Measurements from ENCODE around the gene GATB. TPM values are rescaled to one million over a fixed set of nuclear protein-coding genes. Genes with fewer than 3 reads are reported as not detected.

Gene GATB
- total RNA-seq, 1 donor from 2014 or later = 11.1 TPM

DNA sequence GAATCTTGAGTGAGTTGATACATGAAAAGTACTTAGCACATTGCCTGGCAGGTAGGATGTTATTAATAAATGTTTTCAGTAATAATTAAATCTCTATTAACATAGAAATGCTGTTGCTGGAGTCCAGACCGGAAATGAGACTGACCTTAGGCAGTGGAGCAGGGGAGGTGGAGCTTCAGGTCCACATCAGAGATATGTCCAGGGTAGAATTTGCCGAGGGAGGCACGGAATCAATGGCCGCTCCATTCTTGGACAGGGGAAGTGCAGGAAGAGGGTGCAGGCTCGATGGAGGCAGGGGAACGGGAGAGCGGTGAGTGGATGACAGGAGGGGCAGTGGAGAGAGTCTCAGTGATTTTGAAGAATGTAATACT is 107.3 kb downstream of the GATB start:
- no peak for DNase-seq (ENCODE audit: low read depth)
- Histone ChIP-seq H3K36me3 (ENCODE audit: control insufficient read depth, insufficient read depth, low read length) (peaks cover 16% of the 10 kb centered on the region), H3K27me3 (ENCODE audit: control insufficient read depth, insufficient read depth, low read length) (no peaks in the 10 kb centered on the region), H3K4me3 (ENCODE audit: low read depth, low read length) (no peak overlapping the region)
- TF ChIP-seq, protein P1, sequence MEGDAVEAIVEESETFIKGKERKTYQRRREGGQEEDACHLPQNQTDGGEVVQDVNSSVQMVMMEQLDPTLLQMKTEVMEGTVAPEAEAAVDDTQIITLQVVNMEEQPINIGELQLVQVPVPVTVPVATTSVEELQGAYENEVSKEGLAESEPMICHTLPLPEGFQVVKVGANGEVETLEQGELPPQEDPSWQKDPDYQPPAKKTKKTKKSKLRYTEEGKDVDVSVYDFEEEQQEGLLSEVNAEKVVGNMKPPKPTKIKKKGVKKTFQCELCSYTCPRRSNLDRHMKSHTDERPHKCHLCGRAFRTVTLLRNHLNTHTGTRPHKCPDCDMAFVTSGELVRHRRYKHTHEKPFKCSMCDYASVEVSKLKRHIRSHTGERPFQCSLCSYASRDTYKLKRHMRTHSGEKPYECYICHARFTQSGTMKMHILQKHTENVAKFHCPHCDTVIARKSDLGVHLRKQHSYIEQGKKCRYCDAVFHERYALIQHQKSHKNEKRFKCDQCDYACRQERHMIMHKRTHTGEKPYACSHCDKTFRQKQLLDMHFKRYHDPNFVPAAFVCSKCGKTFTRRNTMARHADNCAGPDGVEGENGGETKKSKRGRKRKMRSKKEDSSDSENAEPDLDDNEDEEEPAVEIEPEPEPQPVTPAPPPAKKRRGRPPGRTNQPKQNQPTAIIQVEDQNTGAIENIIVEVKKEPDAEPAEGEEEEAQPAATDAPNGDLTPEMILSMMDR (IDR thresholded peaks at IDR 0.05; ENCODE audit: insufficient read depth, low read length, severe bottlenecking) = no peak
- FAIRE-seq = no peak

DNA sequence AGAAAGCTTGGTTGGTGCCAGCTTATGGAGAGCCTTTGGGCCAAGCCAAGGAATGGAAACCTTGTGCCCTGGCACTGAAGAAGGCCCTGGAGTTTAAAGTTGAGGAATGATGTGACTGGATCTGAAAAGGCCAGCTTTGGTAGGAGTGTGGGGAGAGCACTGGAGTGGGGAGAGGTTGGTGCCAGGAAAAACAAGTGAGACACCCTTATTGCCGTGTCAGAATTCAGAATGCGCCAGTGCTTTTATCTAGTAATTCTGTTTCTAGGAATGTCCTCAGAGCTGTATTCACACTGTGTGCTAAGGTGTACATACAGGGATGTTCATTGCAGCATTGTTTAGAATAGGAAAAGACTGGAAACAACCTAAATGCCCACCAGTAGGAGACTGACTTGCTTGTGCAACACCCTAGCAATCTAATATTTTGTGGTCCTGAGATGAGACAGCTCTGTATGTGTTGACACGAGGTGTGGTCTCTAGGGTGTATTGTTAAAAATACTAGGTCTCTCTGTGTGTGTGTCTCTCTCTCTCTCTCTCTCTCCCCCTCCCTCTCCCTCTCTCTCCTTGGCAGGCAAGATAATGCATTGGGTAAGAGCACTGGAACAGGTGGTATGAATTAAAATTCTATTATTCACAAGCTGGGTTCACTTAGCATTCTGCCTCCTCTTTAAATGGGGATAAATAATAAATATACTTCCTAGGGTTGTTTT is 107.8 kb downstream of the GATB start:
- Histone ChIP-seq H3K27me3 (ENCODE audit: control insufficient read depth, insufficient read depth, low read length) (no peaks in the 10 kb centered on the region), H3K36me3 (ENCODE audit: control insufficient read depth, insufficient read depth, low read length) (peaks cover 16% of the 10 kb centered on the region), H3K4me3 (ENCODE audit: low read depth, low read length) (no peak overlapping the region)
- FAIRE-seq (no peak), DNase-seq (ENCODE audit: low read depth) (no peak)
- TF ChIP-seq, protein P1 (IDR thresholded peaks at IDR 0.05; ENCODE audit: insufficient read depth, low read length, severe bottlenecking) = no peak

DNA sequence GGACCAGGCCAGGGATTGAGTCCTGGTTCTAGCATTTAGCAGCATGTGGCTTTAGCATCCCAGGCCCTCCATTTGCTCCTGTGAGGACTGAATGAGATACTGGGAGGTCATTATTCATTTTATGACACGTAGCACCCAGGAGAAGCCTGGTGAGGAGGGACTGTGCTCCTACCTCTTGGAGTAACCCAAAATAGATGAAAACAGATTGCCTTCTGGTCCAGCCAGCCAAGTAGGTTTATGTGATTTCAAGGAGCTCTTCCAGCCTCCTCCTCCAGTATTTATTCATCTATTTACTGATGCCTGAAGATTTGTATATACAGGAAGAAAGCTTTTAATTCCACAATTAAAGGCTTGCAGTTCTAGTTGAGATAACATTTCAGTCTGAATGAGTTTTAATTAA is 109.3 kb downstream of the GATB start:
- DNase-seq (ENCODE audit: low read depth) = no peak
- Histone ChIP-seq H3K4me3 (ENCODE audit: low read depth, low read length) (no peak overlapping the region), H3K36me3 (ENCODE audit: control insufficient read depth, insufficient read depth, low read length) (peaks cover 10% of the 10 kb centered on the region), H3K27me3 (ENCODE audit: control insufficient read depth, insufficient read depth, low read length) (no peaks in the 10 kb centered on the region)
- FAIRE-seq = no peak
- TF ChIP-seq, protein P1 (IDR thresholded peaks at IDR 0.05; ENCODE audit: insufficient read depth, low read length, severe bottlenecking) = no peak

DNA sequence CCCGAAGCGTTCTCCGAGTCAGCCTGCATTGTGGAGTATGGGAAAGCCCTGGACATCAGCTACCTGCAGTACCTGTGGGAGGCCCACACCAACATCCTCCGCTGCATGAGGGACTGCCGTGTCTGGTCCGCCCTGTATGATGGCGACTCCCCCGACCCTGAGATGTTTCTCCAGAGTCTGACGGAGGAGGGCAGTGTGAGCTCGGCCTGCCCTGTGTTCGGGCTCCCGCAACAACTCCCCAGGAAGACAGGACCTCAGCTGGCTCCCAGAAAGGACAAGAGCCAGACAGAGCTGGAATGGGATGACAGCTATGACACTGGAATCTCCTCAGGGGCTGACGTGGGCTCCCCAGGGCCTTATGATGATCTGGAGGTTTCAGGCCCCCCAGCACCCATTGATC is 111.3 kb downstream of the GATB start:
- Histone ChIP-seq H3K36me3 (ENCODE audit: control insufficient read depth, insufficient read depth, low read length) (peaks cover 9% of the 10 kb centered on the region), H3K27me3 (ENCODE audit: control insufficient read depth, insufficient read depth, low read length) (no peaks in the 10 kb centered on the region), H3K4me3 (ENCODE audit: low read depth, low read length) (no peak overlapping the region)
- no peak for FAIRE-seq
- TF ChIP-seq, protein P1 (IDR thresholded peaks at IDR 0.05; ENCODE audit: insufficient read depth, low read length, severe bottlenecking) = no peak
- DNase-seq (ENCODE audit: low read depth) = no peak

DNA sequence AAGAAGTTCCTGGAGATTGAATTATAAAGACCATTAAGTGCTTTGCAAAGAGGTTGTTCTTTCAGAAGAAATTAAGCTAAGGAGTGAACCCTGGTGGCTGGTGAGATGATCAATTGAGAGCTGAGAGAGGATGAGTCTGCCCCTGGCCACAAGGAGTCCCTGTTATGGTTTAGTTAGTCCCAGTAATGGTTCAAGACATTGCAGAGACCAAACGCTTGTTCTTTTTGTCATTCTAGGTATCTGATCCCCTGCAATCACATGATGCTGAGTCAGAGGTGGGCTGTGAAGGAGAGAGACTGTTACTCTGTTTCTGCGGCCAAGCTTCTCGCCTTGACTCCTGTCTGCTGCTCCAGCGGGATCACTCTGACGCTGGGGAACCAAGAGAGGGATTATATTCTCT is 114.5 kb downstream of the GATB start:
- Histone ChIP-seq H3K4me3 (ENCODE audit: low read depth, low read length) (no peak overlapping the region), H3K27me3 (ENCODE audit: control insufficient read depth, insufficient read depth, low read length) (no peaks in the 10 kb centered on the region), H3K36me3 (ENCODE audit: control insufficient read depth, insufficient read depth, low read length) (peaks cover 9% of the 10 kb centered on the region)
- FAIRE-seq = no peak
- no peak for DNase-seq (ENCODE audit: low read depth)
- TF ChIP-seq, protein P1 (IDR thresholded peaks at IDR 0.05; ENCODE audit: insufficient read depth, low read length, severe bottlenecking) = no peak

DNA sequence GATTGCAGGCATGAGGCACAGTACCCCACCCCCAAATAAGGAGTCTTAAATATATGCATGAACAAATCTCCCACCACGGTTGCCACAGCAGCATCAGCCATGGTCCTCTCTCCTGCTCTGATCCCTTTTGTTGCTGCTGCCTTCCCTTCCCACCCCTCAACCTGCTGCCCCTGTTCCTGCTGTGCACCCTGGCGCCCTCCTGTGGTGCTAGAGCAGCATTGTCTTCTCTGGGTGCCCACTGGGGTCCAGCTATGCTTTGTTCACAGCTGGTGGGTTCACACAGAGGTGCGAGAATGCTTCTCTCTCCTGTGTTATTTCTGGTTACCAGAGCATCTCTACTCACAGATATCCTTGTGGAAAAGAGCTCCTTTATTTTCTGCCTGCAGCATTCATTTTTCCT is 116.2 kb downstream of the GATB start:
- Histone ChIP-seq H3K27me3 (ENCODE audit: control insufficient read depth, insufficient read depth, low read length) (no peaks in the 10 kb centered on the region), H3K4me3 (ENCODE audit: low read depth, low read length) (no peak overlapping the region), H3K36me3 (ENCODE audit: control insufficient read depth, insufficient read depth, low read length) (peaks cover 5% of the 10 kb centered on the region)
- DNase-seq (ENCODE audit: low read depth) = no peak
- no peak for FAIRE-seq
- TF ChIP-seq, protein P1 (IDR thresholded peaks at IDR 0.05; ENCODE audit: insufficient read depth, low read length, severe bottlenecking) = peak; percentile 52
